Heart right ventricle (tissue), 16 donors: ENCODE measurements around the gene POLN. TPM values are rescaled to one million over a fixed set of nuclear protein-coding genes. Genes with fewer than 3 reads are reported as not detected.

Source experiments
- ATAC-seq, 8 donors: fragments of 200-7000 bp; cut with Tn5 transposase; one replicate each; pipeline ENCODE4 v1.9.1; 2020; ENCODE audit warnings: mild to moderate bottlenecking in 8 of 8, moderate library complexity in 8 of 8, moderate number of reproducible peaks in 1 of 8
- DNase-seq, 2 donors: peaks; one replicate each; pipeline ENCODE4 v3.0.0-alpha.2; 2020
- H3K27ac ChIP-seq, 10 donors: fragments of 200-600 bp; sonication (generic) in 2 of 10; one replicate each; pipeline versions ENCODE4 v1.5.0 to v1.8.0; 2020 to 2022; ENCODE audit warnings: mild to moderate bottlenecking in 3 of 10
- H3K27me3 ChIP-seq, 7 donors: fragments of 200-600 bp; one replicate each; pipeline ENCODE4 v1.8.0; 2021 to 2022; ENCODE audit warnings: mild to moderate bottlenecking in 2 of 7
- H3K36me3 ChIP-seq, 9 donors: fragments of 200-600 bp; sonication (generic) in 1 of 9; one replicate each; pipeline versions ENCODE4 v1.5.0 to v1.8.0; 2020 to 2022; ENCODE audit warnings: mild to moderate bottlenecking in 2 of 9
- H3K4me1 ChIP-seq, 9 donors: fragments of 200-600 bp; sonication (generic) in 1 of 9; one replicate each; pipeline versions ENCODE4 v1.5.0 to v1.8.0; 2020 to 2022; ENCODE audit warnings: mild to moderate bottlenecking in 4 of 9
- H3K4me3 ChIP-seq, 10 donors: fragments of 200-600 bp; sonication (generic) in 2 of 10; one replicate each; pipeline versions ENCODE4 v1.5.0 to v1.8.0; 2020 to 2022; ENCODE audit warnings: mild to moderate bottlenecking in 7 of 10, moderate library complexity in 2 of 10
- H3K9me3 ChIP-seq, 11 donors: fragments of 200-600 bp in 10 of 11; sonication (generic) in 2 of 11; one replicate each; pipeline versions ENCODE4 v1.5.0 to v1.8.0; 2013 to 2022; ENCODE audit warnings: mild to moderate bottlenecking in 2 of 11, control low read depth in 1 of 11, moderate library complexity in 1 of 11
- WGBS, 2 donors: extraction: QIAGEN DNeasy Blood & Tissue Kit; methylation state at CpG; one replicate each; pipeline ENCODE4 v1.1.7; 2013; ENCODE audit warnings: inconsistent platforms in 1 of 2; 5-methylcytosine and 5-hydroxymethylcytosine counted together
- intact Hi-C, 10 donors: fragments of 100-400 bp; cut with DNase I; formaldehyde crosslinking; loops; one replicate each; pipeline versions ENCODE4 v1.11.1 to v1.14.2; 2022
- polyA plus RNA-seq, 2 donors: library from polyadenylated mRNA; stranded (reverse); fragments of 200-250 nt; gene quantifications; one replicate each; pipeline ENCODE4 v1.2.3, GENCODE V29; 2013
- total RNA-seq, 10 donors: library from RNA; stranded (reverse); fragmentation: NEBNext Ultra II Directional in 3 of 10; extraction: Animal tissue kit (Norgen Biotek cat#: 25700) in 3 of 10; gene quantifications; one replicate each; pipeline versions ENCODE4 v1.2.1 to v1.2.4, GENCODE V29; 2021 to 2023
- TF ChIP-seq, protein P1 (sequence below), 9 donors: fragments of 200-600 bp; sonication (generic) in 2 of 9; IDR thresholded peaks; one replicate each; pipeline versions ENCODE4 v1.5.0 to v1.8.0; 2021 to 2022; ENCODE audit warnings: antibody characterized with exemption in 9 of 9, mild to moderate bottlenecking in 5 of 9, moderate library complexity in 1 of 9
- donor health status: Arrhythmogenic right ventricular cardiomyopathy.
- donor health status: ischemic (EF 13 %, LVEDD 7.1; RV severe dilation, severe dysfunction).
- donor health status: healthy with polysubstance abuse.
- donor health status: DM: no; HTN: yes; CAD: no.
- donor health status: DM: no; HTN: no; CAD: no.
- donor health status: ischemic (EF 25% LVEDD 6.9; RV normal size, moderate dysfunction).
- donor health status: ischemic (EF 25% LVEDD 5.7; RV mildly dilated, moderate dysfunction).
- donor health status: healthy.
- donor health status: DM: yes; HTN: yes; CAD: no.
- donor health status: Ischemic cardiomyopathy.
- donor health status: ischemic (EF 35%, LVEDD 5.7; RV mildly dilated, moderate dysfunction).
- donor health status: nonischemic (EF 11% LVEDD 7.7; RV severe dilation, severe dysfunction).
- donor health status: DM: yes; HTN: yes; CAD: no.
- donor health status: PGD.
- donor health status: ischemic (EF 29% LVEDD 5.4; RV normal size, mild dysfunction).
- donor health status: nonischemic (EF 23%, LVEDD 6.1; RV moderate dilation, normal function).

The POLN gene
- total and polyA plus RNA-seq, 12 donors = 0.97 to 3.1 (median 2.1) TPM

DNA sequence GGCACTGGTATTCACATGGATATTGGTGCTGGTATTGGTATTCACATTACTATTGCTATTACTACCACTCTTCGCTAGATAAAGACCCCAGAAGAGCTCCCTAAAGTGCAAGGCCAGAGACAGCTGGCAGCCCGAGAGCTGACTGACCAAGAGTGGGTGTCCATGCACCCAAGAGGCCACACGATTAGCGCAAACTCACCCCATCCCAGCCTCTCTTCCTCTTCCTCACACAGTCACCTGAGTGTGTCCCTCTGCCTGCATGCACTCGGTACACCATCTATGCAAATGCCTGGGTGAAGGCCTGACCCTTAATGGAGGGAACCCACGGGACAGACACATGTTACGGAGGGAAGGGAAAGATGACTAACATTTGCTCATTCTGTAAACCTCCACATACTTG is 86.7 kb downstream of the POLN start:
- TF ChIP-seq, protein P1, sequence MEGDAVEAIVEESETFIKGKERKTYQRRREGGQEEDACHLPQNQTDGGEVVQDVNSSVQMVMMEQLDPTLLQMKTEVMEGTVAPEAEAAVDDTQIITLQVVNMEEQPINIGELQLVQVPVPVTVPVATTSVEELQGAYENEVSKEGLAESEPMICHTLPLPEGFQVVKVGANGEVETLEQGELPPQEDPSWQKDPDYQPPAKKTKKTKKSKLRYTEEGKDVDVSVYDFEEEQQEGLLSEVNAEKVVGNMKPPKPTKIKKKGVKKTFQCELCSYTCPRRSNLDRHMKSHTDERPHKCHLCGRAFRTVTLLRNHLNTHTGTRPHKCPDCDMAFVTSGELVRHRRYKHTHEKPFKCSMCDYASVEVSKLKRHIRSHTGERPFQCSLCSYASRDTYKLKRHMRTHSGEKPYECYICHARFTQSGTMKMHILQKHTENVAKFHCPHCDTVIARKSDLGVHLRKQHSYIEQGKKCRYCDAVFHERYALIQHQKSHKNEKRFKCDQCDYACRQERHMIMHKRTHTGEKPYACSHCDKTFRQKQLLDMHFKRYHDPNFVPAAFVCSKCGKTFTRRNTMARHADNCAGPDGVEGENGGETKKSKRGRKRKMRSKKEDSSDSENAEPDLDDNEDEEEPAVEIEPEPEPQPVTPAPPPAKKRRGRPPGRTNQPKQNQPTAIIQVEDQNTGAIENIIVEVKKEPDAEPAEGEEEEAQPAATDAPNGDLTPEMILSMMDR (IDR thresholded peaks at IDR 0.05) = no peak
- ATAC-seq (no peak), DNase-seq (no peak)
- intact Hi-C loops = no loop called here
- 96 to 97% methylated on average over 7 of the region's 7 CpGs for WGBS, 2 donors
- Histone ChIP-seq H3K4me1 (no peaks in the 10 kb centered on the region), H3K27me3 (no peaks in the 10 kb centered on the region), H3K36me3 (no peaks in the 10 kb centered on the region), H3K27ac (no peak overlapping the region), H3K4me3 (no peak overlapping the region), H3K9me3 (peaks cover 0 to 14% (median 3%) of the 10 kb centered on the region in 11 donors)

DNA sequence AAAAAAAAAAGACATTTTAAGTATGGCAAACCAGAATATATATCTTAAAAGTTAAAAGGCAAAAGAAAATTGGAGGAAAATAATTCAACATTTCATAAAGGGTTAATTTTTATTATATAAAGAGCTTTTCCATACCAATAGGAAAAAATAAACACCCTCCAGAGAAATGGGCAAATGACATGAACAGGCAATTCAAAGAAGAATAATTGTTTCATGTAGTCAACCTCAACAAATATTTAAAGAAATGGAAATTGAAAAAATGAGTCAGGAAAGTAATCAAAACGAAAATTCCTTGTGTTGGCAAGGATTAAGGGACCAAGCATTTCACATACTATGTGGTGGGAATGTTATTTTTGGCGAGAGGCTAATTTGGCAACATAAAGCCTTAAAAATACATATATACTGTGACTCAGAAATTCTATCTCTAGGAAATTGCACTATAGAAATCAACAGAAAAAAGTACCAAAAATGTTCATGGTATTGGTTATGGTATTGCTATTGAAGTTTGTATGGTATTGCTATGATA is 87.6 kb downstream of the POLN start:
- H3K36me3 ChIP-seq = no peaks in the 10 kb centered on the region
- H3K4me3 ChIP-seq = no peak overlapping the region
- TF ChIP-seq, protein P1 (IDR thresholded peaks at IDR 0.05) = no peak
- no peaks in the 10 kb centered on the region for H3K4me1 ChIP-seq
- no peak for DNase-seq
- 81% methylated on average over 2 of the region's 2 CpGs for WGBS, 2 donors
- peaks cover 0 to 14% (median 3%) of the 10 kb centered on the region in 11 donors for H3K9me3 ChIP-seq
- no peak overlapping the region for H3K27ac ChIP-seq
- no peak for ATAC-seq
- no peaks in the 10 kb centered on the region for H3K27me3 ChIP-seq
- intact Hi-C loops = no loop called here

DNA sequence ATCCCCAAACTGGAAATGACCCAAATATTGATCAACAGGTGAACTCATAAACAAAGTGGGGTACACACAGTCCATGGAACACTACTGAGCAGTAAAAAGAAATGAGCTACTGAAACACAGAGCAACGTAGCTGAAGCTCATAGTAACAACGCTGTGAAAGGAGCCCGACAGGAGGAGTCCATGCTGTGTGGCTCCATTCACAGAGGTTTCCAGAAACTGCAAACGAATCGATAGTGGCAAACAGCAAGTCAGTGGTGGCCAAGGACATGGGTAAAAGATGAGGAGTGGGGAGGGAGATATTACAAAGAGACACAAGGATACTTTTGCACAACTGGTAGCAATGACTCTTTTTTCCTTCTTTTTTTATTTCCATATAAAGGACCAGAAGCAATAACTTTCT is 90.4 kb downstream of the POLN start:
- WGBS, 2 donors = 79 to 81% methylated on average over 5 of the region's 5 CpGs

DNA sequence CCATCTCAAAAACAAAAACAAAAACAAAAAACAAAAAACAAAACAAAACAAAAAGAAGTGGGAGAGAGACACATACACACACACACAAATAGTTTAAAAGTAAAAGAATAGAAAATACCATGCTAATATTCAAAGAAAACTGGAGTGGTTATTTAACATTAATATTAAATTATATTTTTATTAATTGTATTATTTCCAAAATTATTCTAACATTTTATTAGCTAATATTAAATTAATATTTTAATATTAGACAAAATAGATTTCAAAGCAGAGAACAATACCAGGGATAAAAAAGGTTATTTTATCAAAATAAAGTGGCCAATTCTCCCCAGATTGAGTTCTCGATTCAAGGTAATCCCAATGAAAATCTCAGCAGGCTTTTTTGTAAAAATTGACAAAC is 91.8 kb downstream of the POLN start:
- no peaks in the 10 kb centered on the region for H3K27me3 ChIP-seq
- TF ChIP-seq, protein P1 (IDR thresholded peaks at IDR 0.05) = no peak
- H3K4me3 ChIP-seq = no peak overlapping the region
- H3K27ac ChIP-seq = no peak overlapping the region
- DNase-seq (no peak), ATAC-seq (no peak)
- WGBS, 2 donors = 96 to 97% methylated on average over 1 of the region's 1 CpG
- intact Hi-C loops = no loop called here
- H3K9me3 ChIP-seq = peaks cover 0 to 13% (median 3%) of the 10 kb centered on the region in 11 donors
- H3K36me3 ChIP-seq = no peaks in the 10 kb centered on the region
- H3K4me1 ChIP-seq = no peaks in the 10 kb centered on the region

More for the DNA sequence above, 90.4 kb downstream of the POLN start:
- Histone ChIP-seq H3K4me3 (no peak overlapping the region), H3K36me3 (no peaks in the 10 kb centered on the region), H3K27me3 (no peaks in the 10 kb centered on the region), H3K27ac (no peak overlapping the region), H3K9me3 (peaks cover 0 to 14% (median 3%) of the 10 kb centered on the region in 11 donors), H3K4me1 (no peaks in the 10 kb centered on the region)
- intact Hi-C loops = no loop called here
- ATAC-seq = no peak
- DNase-seq = no peak
- TF ChIP-seq, protein P1 (IDR thresholded peaks at IDR 0.05) = no peak
